Spleen (tissue), 7 donors: ENCODE data around the gene BUD31.

ENCODE experiments used
- CTCF ChIP-seq, 11 experiments: fragments of 200-600 bp in 7 of 11; fragments of 450-650 bp in 4 of 11; sonication (generic) in 4 of 11; IDR thresholded peaks in 8 of 11; conservative IDR thresholded peaks in 3 of 11; 1 replicate in 7 of 11; 2 replicates in 4 of 11; pipeline versions ENCODE4 v1.4.0 to v1.8.0; 2016 to 2021; ENCODE audit warnings: antibody characterized with exemption in 11 of 11, inconsistent platforms in 4 of 11, mild to moderate bottlenecking in 1 of 11
- POLR2A ChIP-seq, 3 donors: fragments of 450-650 bp; IDR thresholded peaks; one replicate each; pipeline ENCODE4 v1.5.1; 2017; ENCODE audit warnings: antibody characterized with exemption in 3 of 3, mild to moderate bottlenecking in 1 of 3
- donor health status: DM: no; HTN: no; CAD: no; lungs with moderate emphysema.
- donor health status: DM: no; HTN: no; CAD: no.
- donor health status: DM: no; HTN: no; CAD: no.

DNA sequence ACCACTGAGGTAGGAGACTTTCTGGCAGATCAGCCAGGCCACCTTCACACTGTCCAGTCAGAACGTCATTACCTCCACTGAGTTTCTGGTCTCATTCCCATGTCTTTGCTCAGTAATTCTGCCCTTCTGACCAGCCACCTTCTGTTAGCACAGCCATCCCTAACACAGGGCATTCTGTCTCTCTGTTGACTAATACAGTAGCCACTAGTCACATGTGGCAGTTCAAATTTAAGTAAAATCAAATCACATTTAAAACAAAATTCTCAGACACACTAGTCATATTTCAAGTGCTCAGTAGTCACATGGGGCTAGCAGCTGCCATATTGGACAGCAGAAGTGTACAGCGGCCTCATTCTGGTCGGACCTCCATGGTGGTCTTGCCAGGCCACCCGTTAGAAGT is 37.3 kb downstream of the BUD31 start:
- TF ChIP-seq CTCF (IDR thresholded peaks at IDR 0.05 in 8 of 11, conservative IDR thresholded peaks at IDR 0.05 in 3 of 11) (no peak), POLR2A (IDR thresholded peaks at IDR 0.05) (no peak)
